ENCODE measurements around the gene DUSP12.
"Not testable (repeated sequence)": the region's sequence is repeated elsewhere in the genome, so short reads cannot be mapped to it uniquely, and the experiment has no call there.

The DUSP12 gene, protein sequence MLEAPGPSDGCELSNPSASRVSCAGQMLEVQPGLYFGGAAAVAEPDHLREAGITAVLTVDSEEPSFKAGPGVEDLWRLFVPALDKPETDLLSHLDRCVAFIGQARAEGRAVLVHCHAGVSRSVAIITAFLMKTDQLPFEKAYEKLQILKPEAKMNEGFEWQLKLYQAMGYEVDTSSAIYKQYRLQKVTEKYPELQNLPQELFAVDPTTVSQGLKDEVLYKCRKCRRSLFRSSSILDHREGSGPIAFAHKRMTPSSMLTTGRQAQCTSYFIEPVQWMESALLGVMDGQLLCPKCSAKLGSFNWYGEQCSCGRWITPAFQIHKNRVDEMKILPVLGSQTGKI

GRCh38 chr1:161749509-161750407, at the start of gene DUSP12:
Gene DUSP12, plus strand, starts transcription at chr1:161749786. Its CDS starts 16 bp downstream, at chr1:161749802.
- DNase-seq (ENCODE audit: low read depth), result no peak

GRCh38 chr1:161702250-161702649, 47.3 kb upstream of the DUSP12 start:
- no peak for DNase-seq (ENCODE audit: low read depth)

DNA sequence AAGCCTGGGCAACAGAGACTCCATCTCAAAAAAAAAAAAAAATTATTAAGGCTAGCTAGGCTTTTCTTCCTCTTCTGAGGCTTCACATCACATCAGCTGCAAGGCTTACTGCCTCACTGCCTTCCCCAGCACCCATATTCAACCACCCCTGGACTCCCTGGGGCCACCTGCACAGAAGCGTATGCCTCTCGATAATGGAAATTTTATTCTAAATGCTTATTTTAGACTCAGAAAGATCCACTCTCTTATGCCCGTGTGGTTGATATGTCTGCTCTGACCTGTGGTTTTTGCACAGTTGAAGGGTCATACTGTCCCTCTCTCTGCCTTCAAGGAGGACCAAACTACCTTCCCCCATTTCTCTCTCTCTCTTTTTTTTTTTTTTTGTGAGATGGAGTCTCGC, 44.0 kb upstream of the DUSP12 start:
- DNase-seq (ENCODE audit: low read depth), result no peak

- DNase-seq (ENCODE audit: low read depth), result peak; percentile 62
Measured at GRCh38 chr1:161706113-161706481, 43.5 kb upstream of the DUSP12 start.

DNA sequence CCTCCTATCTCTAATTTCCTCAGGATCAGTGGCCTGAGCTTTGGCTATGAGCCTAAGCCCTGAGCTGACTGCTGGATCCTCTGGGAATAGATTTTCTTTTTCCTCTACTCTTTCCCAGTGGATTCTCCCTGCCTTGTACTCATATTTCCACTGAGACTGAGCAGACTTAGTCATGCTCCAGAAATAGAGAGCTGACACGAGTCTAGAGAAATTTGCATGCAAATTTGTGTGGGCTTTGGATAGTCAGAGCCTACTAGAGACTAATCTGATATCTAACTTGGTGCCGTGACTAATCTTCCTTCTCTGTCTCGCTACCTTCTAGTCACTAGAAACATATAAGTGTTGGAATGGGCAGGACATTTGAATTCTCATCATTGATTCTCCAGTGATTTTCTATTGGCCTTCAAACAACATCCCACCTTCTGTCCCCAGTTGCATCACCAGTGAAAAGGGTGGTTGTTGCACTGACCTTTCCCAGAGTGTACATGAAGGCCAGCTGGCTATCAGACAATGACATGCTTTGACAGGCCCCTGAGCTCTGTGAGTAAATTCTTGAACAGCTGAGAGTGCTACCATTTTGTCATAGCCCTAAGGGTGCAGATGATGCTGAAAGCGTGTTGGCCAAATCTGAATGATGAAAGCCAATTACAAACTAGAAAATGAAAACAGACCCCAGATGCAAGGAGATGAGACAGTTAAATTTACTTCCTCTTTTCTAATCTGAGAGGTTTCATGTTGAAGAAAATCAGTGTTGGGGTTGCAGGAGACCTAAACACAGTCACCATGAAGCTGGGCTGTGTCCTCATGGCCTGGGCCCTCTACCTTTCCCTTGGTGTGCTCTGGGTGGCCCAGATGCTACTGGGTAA, 42.9 kb upstream of the DUSP12 start, which contains the start of gene FCRLA:
Gene FCRLA, plus strand, starts transcription at position 748 of the 866 bp plus-strand sequence. Its CDS starts 36 bp downstream, at position 784.
- DNase-seq (ENCODE audit: low read depth), result peak; percentile 64

- DNase-seq (ENCODE audit: low read depth), result no peak
Measured at GRCh38 chr1:161707503-161707902, 42.1 kb upstream of the DUSP12 start.

- DNase-seq (ENCODE audit: low read depth), result no peak
Measured at GRCh38 chr1:161709373-161709772, 40.2 kb upstream of the DUSP12 start.

DNA sequence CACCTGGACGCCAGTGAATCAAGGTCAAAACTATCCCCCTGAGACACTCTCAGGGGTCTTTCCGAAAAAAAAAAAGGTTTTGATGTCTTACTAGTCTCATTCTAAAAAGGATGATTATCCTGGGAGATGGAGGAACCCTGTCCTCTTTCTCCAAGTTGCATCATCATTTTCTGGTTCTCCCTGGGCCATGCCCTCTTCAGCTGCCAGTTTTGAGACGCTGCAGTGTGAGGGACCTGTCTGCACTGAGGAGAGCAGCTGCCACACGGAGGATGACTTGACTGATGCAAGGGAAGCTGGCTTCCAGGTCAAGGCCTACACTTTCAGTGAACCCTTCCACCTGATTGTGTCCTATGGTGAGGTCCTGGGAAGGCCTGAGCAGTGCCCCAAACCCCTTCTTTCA, 39.0 kb upstream of the DUSP12 start:
- no peak for DNase-seq (ENCODE audit: low read depth)

DNA sequence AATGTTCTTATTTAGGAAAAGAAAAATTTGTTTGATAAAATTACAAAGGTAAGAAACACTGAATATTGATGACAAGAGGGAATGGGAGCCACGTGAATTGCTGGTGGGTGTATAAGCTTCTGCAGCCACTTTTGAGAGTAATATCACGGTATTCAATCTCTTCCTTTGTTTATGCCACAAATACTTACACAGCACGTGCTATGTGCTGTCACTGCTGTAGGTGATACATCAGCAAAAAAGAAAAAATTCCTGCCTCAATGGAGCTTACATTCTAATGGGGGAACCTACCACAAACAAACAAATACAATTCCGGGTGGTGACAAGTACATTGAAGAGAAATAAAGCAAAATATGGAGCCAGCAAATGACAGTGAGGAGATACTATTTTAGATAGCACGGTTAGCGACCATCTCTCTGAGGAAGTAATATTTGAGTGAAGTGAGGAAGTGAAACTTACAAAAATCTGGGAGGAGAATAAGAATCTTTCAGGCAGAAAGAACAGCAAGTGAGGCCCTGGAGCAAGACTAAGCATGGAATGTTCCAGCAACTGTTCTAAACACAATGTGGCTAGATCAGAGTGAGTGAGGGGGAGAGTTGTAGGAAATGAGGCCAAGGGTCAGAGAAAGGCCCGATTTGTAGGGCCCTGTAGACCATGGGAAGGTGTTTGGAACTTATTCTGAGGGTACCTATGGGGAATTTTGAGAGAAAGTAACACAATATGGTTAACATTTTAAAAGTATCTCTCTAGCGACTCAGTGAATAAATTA, 30.8 kb upstream of the DUSP12 start:
- no peak for DNase-seq (ENCODE audit: low read depth)

- no peak for DNase-seq (ENCODE audit: low read depth)
Measured at GRCh38 chr1:161719325-161719611, 30.3 kb upstream of the DUSP12 start.

DNA sequence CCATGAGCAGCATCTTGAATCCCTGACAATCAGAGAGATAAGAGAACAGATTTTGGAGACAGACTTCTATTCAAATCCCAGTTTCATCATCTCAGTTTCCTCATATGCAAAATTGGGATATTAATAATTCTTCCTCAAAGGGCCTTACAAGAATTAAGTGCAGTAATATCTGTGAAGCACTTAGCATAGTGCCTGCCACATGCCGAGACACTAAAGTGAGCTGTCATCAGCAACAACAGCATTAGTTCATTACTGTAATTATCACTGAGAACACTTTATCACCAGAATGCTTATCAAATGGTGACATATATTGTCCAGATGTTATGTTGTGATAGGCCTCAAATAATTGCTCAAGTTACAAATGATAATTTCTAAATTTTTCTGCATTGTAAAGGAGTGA, 29.2 kb upstream of the DUSP12 start:
- no peak for DNase-seq (ENCODE audit: low read depth)

DNA sequence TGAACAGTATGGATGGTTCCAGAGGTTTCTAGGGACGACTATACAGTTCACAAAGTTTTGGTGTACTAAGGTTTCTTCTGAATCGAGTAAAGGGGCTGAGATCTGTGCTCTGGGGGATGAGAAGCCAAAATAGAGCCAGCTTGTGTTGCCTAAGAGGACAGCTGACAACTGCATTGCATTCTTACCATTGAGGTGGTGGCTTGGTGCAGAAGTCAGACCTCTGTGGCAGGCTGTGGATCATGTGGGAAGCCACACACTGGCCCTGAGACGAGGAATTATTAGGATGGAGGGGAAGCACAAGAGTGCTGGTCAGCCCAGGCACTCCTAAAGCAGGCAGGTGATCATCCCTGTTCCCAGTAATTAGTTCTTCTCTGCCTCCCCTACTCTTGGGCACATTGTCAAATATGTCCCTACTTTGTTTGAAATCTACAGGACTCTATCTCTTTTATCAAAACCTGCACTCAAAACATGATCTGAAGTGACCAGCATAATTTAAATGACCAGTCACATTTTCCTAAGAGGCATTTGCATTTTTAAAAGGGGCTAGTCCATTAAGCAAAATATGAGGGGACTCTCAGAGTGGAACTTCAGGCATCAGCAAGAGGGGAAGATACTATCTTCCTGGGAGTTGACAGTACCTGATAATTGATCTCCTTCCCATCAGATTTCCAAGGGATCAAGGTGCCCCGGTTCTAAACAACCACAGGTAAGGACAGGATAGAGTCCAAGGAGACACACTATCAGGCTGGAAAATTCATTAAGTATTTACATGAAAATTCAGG, 28.4 kb upstream of the DUSP12 start, which contains the start of gene FCRLB:
Gene FCRLB, plus strand, starts transcription at position 589 of the 782 bp plus-strand sequence. CDS start 1,129 bp downstream, outside the sequence.
- DNase-seq (ENCODE audit: low read depth), result no peak

- no peak for DNase-seq (ENCODE audit: low read depth)
Measured at GRCh38 chr1:161721738-161722343, 27.7 kb upstream of the DUSP12 start.

DNA sequence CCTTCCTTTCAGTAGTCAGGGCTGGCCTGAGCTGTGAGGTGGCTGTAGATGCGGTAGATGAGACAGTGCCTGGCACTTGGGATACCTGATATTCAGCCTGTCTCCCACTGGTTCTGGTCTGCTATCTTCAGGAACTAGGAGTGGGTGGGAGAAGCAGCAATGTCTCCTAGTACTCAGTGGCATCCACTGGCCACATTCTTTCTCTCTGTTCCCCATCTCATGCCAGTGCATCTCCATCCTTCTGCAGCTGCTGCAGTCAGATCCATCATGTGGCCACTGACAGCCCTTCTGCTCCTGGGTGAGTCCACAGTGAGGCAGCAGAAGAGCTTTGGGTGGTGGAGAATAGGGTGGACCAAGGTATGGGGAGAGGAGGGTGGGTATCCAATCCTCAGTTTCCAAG, 27.2 kb upstream of the DUSP12 start:
- DNase-seq (ENCODE audit: low read depth), result no peak

GRCh38 chr1:161723459-161724141, 26.0 kb upstream of the DUSP12 start:
- no peak for DNase-seq (ENCODE audit: low read depth)

GRCh38 chr1:161725258-161725907, 24.2 kb upstream of the DUSP12 start:
- DNase-seq (ENCODE audit: low read depth), result not testable (repeated sequence)

GRCh38 chr1:161725908-161726472, 23.6 kb upstream of the DUSP12 start:
- no peak for DNase-seq (ENCODE audit: low read depth)

DNA sequence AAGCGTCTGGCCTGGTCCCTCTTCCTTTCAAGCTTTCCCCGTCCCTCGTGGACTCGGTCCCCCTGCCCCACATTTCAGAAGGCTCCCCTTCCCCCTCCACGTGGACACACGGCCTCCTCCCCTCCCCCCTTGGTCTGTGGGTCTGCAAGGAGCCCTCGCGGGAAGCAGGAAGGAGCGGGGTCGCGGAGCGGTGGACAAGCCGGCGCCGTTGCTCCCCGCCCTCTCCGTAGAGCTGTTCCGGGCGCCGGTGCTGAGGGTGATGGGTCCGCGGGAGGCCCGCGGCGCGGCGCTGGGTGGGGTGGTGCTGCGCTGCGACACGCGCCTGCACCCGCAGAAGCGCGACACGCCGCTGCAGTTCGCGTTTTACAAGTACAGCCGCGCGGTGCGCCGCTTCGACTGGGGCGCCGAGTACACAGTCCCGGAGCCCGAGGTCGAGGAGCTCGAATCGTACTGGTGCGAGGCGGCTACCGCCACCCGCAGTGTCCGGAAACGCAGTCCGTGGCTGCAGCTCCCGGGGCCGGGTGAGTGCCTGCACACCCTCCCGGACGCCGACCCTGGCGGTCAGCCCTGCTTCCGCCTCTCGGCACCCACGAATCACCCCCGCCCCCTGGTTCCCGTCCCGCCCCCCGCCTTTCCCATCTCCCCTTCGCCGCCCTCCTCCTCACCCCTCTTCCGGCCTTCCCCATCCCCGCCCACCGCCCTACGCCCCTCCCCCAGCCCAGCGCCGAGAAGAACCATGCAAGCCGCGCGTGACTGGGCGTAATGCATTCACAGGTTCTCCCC, 22.9 kb upstream of the DUSP12 start:
- DNase-seq (ENCODE audit: low read depth), result no peak

All from HS-27A (cell line).